Keratinocyte (primary cell): ENCODE data around the gene CST7. TPM values are rescaled to one million over a fixed set of nuclear protein-coding genes. Genes with fewer than 3 reads are reported as not detected.

ENCODE experiments used
- DNase-seq: peaks from one replicate; pipeline ENCODE4 v3.0.0-alpha.2; 2011; ENCODE audit warnings: low read depth, missing footprints, low spot score
- FAIRE-seq: peaks from 2 replicates; lab custom pipeline; 2011; peaks lifted over from hg19 to GRCh38; lab: Jason Lieb, UNC
- H2AFZ ChIP-seq: 2 replicates; pipeline ENCODE4 v1.6.0; 2012; ENCODE audit warnings: low read length, control low read depth, inconsistent platforms; ENCODE audit not compliant: control insufficient read depth
- H3K27ac ChIP-seq: 2 replicates; pipeline ENCODE4 v1.5.1; 2011; ENCODE audit warnings: low read length; ENCODE audit not compliant: control insufficient read depth, insufficient read depth
- H3K27me3 ChIP-seq: 3 replicates; pipeline ENCODE4 v1.6.0; 2011; ENCODE audit warnings: low read length; ENCODE audit not compliant: control insufficient read depth, insufficient read depth; ENCODE audit errors: extremely low read depth
- H3K36me3 ChIP-seq, 2 experiments: 2 replicates in 1 of 2; 3 replicates in 1 of 2; pipeline ENCODE4 v1.5.1; 2011; ENCODE audit warnings: low read length in 2 of 2, mild to moderate bottlenecking in 1 of 2; ENCODE audit not compliant: control insufficient read depth in 2 of 2, insufficient read depth in 2 of 2; ENCODE audit errors: extremely low read depth in 1 of 2
- H3K4me1 ChIP-seq: 3 replicates; pipeline ENCODE4 v1.5.1; 2011; ENCODE audit warnings: low read length; ENCODE audit not compliant: control insufficient read depth, insufficient read depth; ENCODE audit errors: extremely low read depth
- H3K4me2 ChIP-seq: 3 replicates; pipeline ENCODE4 v1.6.0; 2011; ENCODE audit warnings: low read depth, low read length; ENCODE audit not compliant: control insufficient read depth, insufficient read depth; ENCODE audit errors: extremely low read depth
- H3K4me3 ChIP-seq, 3 experiments: fragments of 200-600 bp in 1 of 3; sonication (generic) in 1 of 3; 2 replicates in 2 of 3; 3 replicates in 1 of 3; pipeline ENCODE4 v1.5.1; 2011 to 2016; ENCODE audit warnings: low read length in 3 of 3, mild to moderate bottlenecking in 3 of 3, control low read depth in 2 of 3, inconsistent platforms in 1 of 3, low read depth in 1 of 3, mixed read lengths in 1 of 3, mixed run types in 1 of 3, moderate library complexity in 1 of 3; ENCODE audit not compliant: control insufficient read depth in 2 of 3, insufficient read depth in 2 of 3; ENCODE audit errors: extremely low read depth in 1 of 3
- H3K79me2 ChIP-seq: 2 replicates; pipeline ENCODE4 v1.6.0; 2012; ENCODE audit warnings: low read length; ENCODE audit not compliant: control insufficient read depth, insufficient read depth
- H3K9ac ChIP-seq: 3 replicates; pipeline ENCODE4 v1.6.0; 2011; ENCODE audit warnings: low read length; ENCODE audit not compliant: control insufficient read depth, insufficient read depth; ENCODE audit errors: extremely low read depth
- H3K9me1 ChIP-seq: 3 replicates; pipeline ENCODE4 v1.6.0; 2011; ENCODE audit warnings: low read length; ENCODE audit not compliant: control insufficient read depth, insufficient read depth; ENCODE audit errors: extremely low read depth
- H3K9me3 ChIP-seq: 2 replicates; pipeline ENCODE4 v1.5.1; 2012; ENCODE audit warnings: low read depth, low read length; ENCODE audit not compliant: control insufficient read depth
- H4K20me1 ChIP-seq: 3 replicates; pipeline ENCODE4 v1.6.0; 2011; ENCODE audit warnings: low read length; ENCODE audit not compliant: control insufficient read depth, insufficient read depth; ENCODE audit errors: extremely low read depth
- EZH2 ChIP-seq: IDR thresholded peaks from one replicate; pipeline ENCODE4 v1.6.1; 2012; ENCODE audit warnings: inconsistent platforms, mild to moderate bottlenecking, low read length, moderate library complexity
- dilution Hi-C: fragments of 300-500 bp; cut with MboI; formaldehyde crosslinking; loops from one replicate; pipeline ENCODE4 v1.7.0; 2020; ENCODE audit warnings: low sequenced_read_pairs; ENCODE audit not compliant: extremely low pct_ligation_motif_present
- polyA plus RNA-seq, 5 experiments: library from polyadenylated mRNA; depleted of rRNA in 3 of 5; stranded (reverse) in 3 of 5; stranded (forward) in 1 of 5; unstranded in 1 of 5; fragments of >200 nt; gene quantifications; 1 replicate in 1 of 5; 2 replicates in 3 of 5; 3 replicates in 1 of 5; pipeline versions ENCODE4 v1.2.1 to v1.2.3, GENCODE V29; 2011 to 2012; ENCODE audit warnings: missing spikeins in 2 of 5, low read depth in 1 of 5, low replicate concordance in 1 of 5
- TF ChIP-seq, protein P1 (sequence below), 3 experiments: IDR thresholded peaks in 1 of 3; conservative IDR thresholded peaks in 1 of 3; optimal IDR thresholded peaks in 1 of 3; 2 replicates in 2 of 3; 3 replicates in 1 of 3; pipeline versions ENCODE3 to v1.5.1; 2011; ENCODE audit warnings: low read length in 3 of 3, mild to moderate bottlenecking in 3 of 3, moderate library complexity in 2 of 3, control low read depth in 1 of 3, inconsistent platforms in 1 of 3; ENCODE audit not compliant: insufficient read depth in 2 of 3; ENCODE audit errors: extremely low read depth in 1 of 3

CST7 gene
- polyA plus RNA-seq, 1 donor (not counting 4 experiments of a cell fraction or from before 2014, with no cell fraction given), result not detected

DNA sequence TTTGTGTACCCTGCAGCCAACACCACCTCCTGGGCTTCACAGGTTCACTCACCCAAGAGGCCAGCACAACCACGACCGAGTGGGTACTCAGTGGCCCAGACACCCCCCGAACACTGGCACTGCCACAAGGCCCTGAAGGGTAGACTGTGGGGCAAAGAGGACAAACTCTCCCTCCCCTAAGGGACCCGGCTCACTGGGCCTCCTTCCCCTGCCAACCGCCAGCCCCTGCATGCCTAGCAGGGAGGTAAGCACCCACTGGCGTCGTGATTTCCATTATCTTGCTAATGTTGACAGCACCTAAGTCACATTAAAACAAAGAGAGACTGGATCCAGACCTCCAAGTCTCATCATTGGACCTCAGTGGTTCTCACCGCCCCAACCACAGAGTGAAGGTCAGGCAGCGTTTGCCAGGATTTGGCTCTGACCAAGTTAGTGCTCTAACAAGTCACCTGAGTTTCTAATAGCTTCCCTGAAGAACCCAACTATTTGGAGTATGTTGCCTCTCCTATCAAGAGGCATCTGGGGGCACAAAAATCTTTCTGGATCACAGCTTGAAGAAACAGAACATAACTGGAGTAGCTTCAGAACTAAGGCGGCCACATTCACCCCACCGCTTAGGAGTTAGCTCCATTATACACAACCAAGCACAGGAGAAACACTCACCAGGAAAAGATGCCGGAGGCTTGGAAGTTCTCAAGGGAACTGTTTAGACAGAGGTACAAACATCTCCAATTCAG is 57.5 kb downstream of the CST7 start:
- Histone ChIP-seq H3K79me2 (no peaks in the 10 kb centered on the region), H3K27me3 (no peaks in the 10 kb centered on the region), H3K4me1 (no peaks in the 10 kb centered on the region), H3K4me3 (no peak overlapping the region), H3K9ac (no peak overlapping the region), H4K20me1 (no peaks in the 10 kb centered on the region), H2AFZ (no peak overlapping the region), H3K9me1 (no peaks in the 10 kb centered on the region), H3K9me3 (no peaks in the 10 kb centered on the region), H3K36me3 (no peaks in the 10 kb centered on the region), H3K27ac (no peak overlapping the region), H3K4me2 (no peak overlapping the region)
- DNase-seq (no peak), FAIRE-seq (no peak)
- no peak for TF ChIP-seq EZH2
- TF ChIP-seq, protein P1, sequence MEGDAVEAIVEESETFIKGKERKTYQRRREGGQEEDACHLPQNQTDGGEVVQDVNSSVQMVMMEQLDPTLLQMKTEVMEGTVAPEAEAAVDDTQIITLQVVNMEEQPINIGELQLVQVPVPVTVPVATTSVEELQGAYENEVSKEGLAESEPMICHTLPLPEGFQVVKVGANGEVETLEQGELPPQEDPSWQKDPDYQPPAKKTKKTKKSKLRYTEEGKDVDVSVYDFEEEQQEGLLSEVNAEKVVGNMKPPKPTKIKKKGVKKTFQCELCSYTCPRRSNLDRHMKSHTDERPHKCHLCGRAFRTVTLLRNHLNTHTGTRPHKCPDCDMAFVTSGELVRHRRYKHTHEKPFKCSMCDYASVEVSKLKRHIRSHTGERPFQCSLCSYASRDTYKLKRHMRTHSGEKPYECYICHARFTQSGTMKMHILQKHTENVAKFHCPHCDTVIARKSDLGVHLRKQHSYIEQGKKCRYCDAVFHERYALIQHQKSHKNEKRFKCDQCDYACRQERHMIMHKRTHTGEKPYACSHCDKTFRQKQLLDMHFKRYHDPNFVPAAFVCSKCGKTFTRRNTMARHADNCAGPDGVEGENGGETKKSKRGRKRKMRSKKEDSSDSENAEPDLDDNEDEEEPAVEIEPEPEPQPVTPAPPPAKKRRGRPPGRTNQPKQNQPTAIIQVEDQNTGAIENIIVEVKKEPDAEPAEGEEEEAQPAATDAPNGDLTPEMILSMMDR (optimal IDR thresholded peaks at IDR 0.05 in 1 of 3, IDR thresholded peaks at IDR 0.05 in 1 of 3, conservative IDR thresholded peaks at IDR 0.05 in 1 of 3; ENCODE audit: extremely low read depth in 1 of 3, insufficient read depth in 2 of 3, low read length in 3 of 3), result no peak
- dilution Hi-C loops, result no loop called here

DNA sequence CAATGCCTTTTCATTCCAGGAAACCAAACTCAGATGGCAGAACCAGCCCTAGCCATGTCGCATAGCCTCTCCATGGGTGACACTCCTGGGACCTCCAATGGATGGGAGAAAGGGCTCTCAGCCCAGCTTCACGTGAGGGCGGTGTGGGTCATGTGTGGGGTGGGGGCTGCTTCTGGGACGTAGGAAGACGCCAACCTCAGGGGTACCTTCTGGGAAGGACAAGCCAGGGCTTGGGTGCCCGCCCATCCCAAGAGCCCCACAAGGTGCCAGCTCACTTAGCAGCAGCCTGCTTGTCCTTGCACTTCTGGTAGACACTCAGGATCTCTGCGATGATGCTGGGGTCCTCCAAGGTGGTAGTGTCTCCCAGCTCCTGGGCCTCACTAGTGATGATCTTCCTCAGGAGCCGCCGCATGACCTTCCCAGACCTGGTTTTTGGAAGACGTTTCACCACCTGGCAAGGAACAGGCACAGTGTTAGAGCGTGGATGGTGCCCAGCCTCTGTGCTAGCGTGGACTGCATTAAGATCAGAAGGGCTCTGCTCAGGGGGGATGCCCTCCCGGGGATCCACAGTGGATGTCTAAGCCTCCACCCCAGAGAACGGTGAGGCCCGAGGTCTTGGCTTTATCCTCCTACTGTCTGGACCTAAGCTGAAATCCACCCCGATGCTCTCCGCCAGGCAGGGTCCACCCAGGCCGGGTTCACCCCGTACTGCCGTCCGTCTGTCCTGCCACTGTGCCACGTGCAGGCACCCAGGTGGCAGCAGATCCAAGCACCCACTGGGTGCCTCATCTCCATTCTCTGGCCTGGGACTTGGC is 58.6 kb downstream of the CST7 start:
- H2AFZ ChIP-seq, result no peak overlapping the region
- H3K27me3 ChIP-seq, result no peaks in the 10 kb centered on the region
- H4K20me1 ChIP-seq, result no peaks in the 10 kb centered on the region
- FAIRE-seq, result no peak
- H3K4me3 ChIP-seq, result no peak overlapping the region
- dilution Hi-C loops, result no loop called here
- H3K4me1 ChIP-seq, result no peaks in the 10 kb centered on the region
- no peak for DNase-seq
- H3K36me3 ChIP-seq, result no peaks in the 10 kb centered on the region
- no peak overlapping the region for H3K9ac ChIP-seq
- no peak overlapping the region for H3K27ac ChIP-seq
- no peaks in the 10 kb centered on the region for H3K79me2 ChIP-seq
- no peaks in the 10 kb centered on the region for H3K9me3 ChIP-seq
- H3K9me1 ChIP-seq, result no peaks in the 10 kb centered on the region
- H3K4me2 ChIP-seq, result no peak overlapping the region
- TF ChIP-seq, protein P1 (optimal IDR thresholded peaks at IDR 0.05 in 1 of 3, IDR thresholded peaks at IDR 0.05 in 1 of 3, conservative IDR thresholded peaks at IDR 0.05 in 1 of 3; ENCODE audit: extremely low read depth in 1 of 3, insufficient read depth in 2 of 3, low read length in 3 of 3), result no peak
- no peak for TF ChIP-seq EZH2
